CD4-positive, alpha-beta T cell treated with Interleukin-21 for 1 hour (primary cell): ENCODE data around the gene DCAF10.
"Not testable (repeated sequence)": the region's sequence is repeated elsewhere in the genome, so short reads cannot be mapped to it uniquely, and the experiment has no call there.

Experiments used
- DNase-seq: peaks from one replicate; pipeline ENCODE4 v3.0.0-alpha.2; 2020

DCAF10 gene

DNA sequence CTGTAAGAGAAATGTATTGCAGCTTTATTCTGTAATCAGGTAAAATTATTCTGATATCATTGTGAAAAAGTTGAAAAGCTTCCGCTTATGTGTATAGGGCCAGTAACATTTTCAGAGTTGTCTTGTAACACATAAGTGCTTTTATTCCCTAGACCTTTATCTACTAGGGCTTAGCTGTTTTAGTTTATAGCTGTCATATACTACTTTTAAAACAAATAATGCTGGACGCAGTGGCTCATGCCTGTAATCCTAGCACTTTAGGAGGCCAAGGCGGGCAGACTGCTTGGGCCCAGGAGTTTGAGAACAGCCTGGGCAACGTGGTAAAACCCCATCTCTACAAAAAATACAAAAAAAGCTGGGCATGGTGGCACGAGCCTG, 70.2 kb downstream of the DCAF10 start:
- DNase-seq: no peak

DNA sequence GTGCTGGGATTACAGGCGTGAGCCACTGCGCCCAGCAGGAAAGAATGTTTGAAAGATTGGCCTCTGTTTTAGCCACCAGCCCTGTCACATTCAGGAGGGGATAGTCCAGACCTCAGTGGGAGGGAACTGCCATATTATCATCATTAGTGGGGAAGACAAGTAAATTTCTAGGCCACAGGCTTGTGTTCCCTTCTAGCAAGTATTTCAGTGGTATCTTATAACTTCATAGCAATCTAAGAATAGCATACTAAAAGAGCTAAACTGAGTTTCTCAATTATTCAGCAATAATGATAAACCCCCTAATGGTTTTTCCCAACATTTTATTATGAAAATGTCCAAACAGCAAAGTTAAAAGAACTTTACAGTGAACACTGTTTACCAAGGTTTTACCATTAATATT, 73.4 kb downstream of the DCAF10 start:
- DNase-seq: no peak

DNA sequence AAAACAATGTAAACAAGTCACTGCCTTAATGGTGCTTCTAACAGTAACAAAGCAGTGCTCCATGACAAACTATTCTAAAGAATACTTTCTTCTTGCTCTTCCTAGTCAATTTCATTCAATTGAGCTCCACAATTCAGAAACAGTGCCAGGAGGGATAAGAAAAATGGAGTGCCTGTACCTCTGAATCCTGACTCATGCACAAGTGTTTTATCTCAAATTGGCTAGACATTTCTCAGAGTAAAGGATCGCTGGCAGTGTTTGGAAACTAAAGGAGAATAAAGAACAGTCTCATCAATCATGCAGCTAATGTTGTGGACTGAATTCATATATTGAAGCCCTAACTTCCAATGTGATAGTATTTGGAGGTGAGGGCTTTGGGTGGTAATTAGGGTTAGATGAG, 75.8 kb downstream of the DCAF10 start:
- DNase-seq: no peak

DNA sequence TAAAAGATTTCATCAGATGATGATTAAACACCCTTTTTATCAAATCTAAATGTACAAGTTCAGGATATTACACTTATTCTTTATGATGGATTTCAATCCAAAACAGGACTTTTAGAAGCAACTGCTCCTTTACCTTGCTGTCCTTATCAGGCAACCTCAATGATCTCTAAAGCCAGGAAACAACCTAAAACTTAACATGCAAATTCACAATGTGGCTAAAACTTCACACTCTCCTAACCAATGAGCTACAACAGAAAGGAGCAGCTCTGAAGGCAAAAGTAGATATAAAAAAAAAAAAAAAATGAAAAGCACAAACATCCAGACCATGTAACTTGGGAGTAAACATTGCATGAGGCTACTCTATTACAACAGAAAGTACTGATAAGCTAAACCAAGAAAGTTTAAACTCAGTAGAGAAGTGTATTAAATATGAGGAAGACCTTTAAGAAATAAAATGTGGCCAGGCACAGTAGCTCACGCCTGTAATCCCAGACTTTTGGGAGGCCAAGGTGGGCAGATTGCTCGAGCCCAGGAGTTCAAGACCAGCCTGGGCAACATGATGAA, 80.4 kb downstream of the DCAF10 start:
- no peak for DNase-seq

DNA sequence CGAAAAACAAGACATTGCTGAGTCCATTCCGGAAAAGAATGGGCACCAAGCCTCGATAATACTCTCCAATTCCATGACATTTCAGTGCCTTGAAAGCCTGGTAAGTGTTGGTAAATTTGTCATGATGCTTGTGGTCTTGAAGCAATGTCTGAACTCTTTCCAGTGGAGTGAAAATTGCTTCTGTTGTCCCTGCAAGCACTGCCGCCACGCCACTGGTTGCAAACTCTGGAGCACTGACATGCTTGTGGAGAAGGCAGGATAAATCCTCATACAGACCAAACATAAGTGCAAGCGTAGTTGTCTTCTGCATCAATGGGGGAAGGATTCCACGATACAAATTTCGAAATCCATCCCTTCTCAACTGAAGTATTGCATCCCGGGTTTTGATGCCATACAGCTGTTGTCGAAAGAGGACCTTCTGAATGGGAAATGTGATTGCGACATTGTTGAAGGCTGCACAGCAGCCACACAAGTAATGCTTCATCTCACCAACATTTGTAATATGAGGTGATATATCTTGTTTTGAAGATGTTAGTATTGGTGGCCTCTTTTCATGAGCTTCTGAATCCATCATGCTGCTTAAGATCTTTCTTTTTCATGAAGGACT, 87.5 kb downstream of the DCAF10 start:
- not testable (repeated sequence) for DNase-seq

DNA sequence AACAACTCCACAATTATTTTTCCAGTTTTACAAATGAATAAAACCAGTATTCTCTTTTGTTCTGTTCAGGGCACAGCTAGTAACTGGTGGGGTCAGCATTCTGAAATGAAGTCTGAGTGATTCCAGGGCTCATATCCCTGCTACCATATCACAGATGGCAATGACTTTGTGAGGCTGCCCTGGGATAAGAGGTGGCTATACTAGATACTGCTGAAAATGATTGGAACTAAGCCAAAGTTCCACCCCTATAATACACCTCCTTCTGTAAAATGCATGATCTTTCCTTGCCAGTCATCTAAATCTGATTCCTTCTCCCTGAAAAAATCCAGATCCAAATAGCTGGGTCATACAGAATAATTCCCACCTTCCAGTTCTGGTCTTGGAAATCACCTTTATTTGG, 88.9 kb downstream of the DCAF10 start:
- DNase-seq: no peak

DNA sequence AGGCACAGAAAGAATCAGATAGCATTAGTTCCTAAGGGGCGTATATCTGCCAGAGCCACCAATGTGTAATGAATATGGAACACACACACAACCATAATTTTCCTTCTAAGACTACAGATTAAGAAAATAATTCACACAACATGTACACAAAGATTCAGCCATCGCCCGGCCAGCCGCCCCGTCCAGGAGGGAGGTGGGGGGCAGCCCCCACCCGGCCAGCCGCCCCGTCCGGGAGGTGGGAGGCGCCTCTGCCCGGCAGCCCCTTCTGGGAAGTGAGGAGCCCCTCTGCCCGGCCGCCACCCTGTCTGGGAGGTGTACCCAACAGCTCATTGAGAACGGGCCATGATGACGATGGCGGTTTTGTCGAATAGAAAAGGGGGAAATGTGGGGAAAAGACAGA, 90.4 kb downstream of the DCAF10 start:
- not testable (repeated sequence) for DNase-seq

DNA sequence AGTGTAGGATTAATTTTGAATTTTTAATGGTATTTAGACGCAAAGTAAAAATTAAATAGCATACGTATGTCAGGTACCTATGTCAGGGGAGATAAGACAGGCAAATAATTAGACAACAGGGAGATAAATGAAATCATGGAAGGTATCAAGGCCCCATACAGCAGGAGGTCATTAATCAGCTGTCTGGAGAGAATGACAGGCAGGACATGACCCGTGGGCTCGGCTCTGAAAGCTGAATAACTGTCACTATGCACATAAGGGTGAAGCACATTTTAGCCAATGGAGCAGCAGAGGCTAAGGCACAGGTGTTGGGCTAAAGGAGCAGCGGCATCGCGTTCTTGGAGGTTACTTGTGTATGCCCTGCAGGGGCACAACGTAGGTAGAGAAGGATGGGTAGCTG, 91.5 kb downstream of the DCAF10 start:
- DNase-seq: no peak

DNA sequence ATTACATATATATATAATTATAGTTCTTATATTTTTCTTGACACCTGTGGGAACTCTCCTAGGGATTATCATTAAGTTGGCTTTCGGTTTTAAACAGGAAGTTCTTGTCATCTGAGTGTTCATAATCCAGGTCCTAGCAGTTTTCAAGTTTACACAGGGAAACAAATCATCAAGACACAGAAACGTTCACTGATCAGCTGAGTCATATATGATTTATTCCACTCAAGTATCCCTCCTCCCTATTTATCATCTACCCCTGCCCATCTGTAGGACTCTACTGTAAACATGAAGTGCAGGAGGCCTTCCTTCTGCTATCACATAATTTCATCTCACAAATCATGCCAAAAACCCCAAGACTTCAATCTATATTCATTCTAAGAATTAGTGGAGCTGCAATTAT, 97.1 kb downstream of the DCAF10 start:
- DNase-seq: no peak

DNA sequence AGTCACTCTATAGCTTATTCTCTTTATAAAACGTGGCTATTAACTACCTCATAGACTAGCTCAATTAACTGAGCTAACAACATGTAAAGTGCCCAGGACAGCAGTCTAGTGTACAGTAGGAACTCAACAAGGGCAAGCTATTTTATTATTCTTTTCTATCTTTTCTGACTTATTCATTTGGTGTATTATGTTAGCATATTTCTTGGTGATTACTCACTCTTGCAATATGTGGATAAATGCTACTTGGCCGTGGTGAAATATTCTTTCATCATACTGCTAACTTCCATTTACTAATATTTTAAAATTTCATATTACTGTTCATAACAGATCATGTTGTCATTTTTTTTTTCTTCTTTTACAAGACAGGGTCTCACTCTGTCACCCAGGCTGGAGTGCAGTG, 98.4 kb downstream of the DCAF10 start:
- no peak for DNase-seq

DNA sequence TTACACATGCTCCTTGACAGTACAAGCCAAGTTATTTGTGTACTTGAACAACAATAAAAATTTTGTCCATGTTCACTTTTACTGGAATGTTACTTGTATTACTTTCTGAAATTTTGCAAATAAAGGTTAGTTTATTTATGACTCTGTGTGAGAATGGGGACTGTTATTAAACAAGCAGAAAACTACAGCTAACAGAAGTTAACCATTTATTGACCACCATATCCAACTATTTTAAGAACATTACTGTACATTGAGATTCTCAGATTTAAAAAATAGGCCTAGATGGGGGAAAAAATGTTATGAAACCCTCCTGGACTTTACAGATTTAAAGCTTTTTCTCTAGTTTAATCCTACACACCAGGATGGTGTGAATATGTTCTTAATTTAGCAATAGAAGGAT, 101.5 kb downstream of the DCAF10 start:
- DNase-seq: no peak

DNA sequence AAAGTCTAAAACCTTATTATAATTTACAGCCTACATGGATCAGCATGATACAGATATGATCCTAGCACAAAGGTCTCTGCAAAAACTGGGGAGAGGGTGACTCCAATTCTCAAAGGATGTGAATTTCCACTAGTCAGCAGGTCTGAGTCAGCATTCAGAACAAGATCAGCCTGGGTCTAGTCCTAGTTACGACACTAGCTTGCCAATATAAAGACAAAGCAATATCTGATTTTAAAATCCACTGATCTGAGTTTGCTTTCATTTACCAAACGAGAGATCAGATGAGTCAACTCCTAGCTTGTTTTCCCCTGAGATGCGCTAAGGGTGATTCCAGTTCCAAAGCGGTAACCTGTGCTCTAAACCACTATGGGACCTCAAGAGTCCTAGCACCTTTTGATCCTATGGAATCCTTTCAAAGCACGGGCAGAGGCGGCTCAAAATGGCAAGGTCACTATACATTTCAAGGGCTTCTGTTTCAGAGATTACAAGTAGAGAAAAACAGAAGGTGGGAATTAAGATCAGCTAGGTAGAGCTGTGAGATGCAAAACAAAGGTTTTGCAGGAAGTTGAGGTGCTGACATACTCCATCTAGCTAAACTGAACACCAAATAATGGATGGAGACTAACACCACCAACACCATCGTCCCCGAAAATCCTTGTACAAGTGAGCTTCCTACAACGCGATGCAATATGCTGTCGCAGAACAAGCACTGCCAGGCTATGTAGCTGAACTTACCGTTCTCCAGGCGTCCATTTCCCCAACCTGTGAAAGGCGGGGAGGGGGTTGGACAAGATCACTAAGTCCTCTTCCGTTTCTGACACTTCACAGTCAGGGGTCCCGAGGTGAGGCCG, 102.4 kb downstream of the DCAF10 start:
- DNase-seq: no peak

DNA sequence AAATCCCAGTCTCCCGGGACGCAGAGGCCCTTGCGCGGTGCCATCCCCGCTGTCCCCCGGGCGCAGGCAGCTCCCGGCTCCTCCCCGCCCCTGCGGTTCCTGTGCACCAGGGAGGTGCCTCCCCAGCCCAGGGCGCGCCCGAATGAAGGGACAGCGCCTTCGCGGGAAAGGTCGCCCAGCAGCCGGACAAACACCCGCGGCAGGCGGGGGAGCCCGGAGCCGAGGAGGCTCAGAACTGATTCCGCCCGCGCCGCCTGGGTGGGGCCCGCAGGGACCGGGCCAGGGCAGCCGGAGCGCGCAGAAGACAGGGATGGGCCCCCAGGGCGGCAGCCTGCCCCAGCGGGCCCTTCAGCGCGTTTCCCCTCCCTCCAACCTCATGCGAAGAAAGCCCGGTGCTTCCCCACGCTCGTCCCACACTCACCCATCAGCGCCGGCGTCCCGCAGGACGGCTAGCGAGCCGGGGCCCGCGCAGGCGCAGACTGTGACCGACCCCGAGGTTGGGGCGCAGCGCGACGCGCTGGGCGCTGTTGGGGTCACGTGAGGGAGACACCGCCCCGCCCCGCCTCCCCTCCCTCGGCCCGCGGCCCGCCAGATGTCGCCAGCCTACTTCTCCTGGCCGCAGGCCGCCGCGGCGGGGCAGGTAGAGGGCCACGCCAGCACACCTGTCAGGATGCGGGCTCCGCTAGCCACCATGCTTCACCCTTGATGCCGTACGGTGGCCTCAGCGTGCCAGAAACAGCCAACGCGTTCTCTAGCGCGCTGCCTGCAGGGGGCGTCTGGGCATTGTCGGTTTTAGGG, 103.2 kb downstream of the DCAF10 start, which contains the start of gene SLC25A51:
Gene SLC25A51, minus strand, starts transcription at position 481 of the 798 bp plus-strand sequence. CDS start 15,577 bp downstream, outside the sequence.
- DNase-seq: peak; percentile 97

DNA sequence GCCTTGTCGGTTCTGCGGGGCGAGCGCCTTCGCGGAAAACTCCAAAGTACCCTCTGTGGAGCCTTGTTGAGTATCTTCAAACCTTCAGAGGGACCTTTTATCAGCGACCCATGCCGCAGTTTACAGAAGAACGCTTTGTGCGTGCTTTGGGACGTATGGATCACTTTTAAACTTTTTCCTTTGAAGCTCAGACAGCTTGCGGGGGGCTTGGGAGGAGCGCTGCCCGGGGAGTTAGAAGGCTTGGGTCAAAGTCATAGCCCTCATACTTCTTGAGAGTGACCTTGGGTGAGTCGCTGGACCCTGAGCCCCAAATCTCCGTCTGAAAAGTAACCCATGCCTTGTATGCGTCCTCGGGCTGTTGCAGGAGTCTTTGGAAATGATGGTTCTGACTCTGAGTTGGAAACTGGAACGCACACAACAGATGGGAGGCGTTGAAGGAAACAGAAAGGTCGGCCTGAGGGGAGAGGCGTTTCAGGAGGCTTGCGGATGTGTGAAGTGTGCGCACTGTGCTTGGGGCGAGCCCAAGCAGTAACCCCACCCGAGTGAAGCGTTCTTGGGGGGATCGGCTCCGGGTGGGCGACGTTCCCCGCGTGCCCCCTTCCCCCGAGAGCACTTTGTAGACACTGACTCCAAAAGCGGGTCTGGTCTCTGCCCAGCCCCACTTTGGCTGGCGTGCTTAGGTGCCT, 104.0 kb downstream of the DCAF10 start:
- no peak for DNase-seq

DNA sequence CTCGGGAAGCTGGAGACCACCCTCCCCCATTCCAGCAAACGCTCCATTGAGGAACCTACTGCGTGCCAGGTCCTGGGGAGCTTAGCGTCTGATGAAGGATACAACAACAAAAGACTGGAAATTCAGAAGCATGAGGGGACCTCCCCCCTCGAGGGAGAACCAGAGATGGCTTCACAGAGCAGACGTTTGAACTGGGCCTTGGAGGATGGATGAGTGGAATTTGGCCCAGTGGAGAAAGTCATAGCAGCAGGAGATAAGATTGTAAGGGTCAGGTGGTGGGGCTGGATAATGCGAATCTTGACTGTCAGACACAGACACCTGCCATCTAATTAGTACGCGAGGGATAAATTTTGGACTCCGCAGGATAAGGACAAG, 104.5 kb downstream of the DCAF10 start:
- DNase-seq: no peak

DNA sequence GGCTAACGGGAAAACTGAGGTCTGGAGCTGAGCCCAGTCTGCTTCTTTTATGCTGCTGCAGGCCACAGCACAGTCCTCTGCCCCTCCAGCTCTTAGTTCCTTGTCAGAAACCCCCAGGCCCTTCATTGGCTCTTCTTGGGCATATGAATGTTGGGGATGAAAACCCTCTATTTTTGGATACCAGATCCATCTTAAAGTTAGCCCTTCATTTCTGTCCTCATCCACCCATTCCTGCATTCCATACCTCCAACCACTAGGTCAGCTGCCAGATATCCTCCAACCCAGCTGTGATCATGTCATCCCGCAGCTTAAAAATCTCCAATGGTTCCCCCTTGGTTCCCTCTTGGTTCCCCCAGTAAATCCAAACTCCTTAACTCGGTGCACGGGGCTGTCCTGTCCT, 105.2 kb downstream of the DCAF10 start:
- no peak for DNase-seq

DNA sequence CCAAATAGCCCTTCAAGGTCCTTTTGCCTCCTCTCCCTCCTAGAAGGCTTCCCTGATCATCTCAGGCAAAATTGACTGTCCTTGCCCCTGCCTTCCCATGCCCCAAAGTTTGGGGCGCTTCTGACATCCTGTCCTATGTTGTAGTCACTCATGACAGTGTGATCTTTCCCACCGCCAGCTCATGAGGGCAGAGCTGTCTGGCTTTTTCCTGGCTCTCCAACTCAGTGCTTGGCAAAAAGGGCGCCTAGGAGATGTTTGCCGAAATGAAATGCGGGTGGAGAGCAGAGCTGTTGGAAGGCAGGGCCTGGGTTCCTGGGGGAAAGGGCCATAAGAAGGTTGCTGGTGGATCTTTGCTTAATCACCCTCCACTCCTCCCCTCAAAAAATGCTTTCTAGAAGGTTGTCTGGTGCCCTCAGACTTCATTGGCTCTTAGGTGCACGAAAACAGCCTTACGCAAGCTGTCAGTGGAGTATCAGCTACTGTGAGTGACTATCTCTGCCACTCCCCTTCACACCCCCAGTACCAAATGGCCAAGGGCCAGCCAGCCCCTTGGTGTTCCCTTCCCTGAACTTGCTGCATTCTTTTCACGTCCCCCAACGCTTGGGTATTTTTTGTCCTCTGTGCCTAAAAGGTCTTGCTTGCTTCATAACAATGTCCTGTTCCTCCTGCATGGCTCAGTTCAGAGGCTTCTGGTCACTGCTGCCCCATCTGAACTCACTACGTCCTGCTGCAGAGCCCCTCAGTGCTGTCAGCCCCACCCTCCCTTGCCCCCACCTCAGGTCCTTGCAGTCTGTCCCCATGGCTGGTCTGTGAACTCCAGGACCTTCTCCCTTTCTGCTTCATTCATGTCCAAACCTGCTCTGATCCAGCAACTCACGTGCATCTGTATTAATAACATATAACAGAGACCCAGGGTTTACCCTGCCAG, 106.0 kb downstream of the DCAF10 start:
- no peak for DNase-seq

DNA sequence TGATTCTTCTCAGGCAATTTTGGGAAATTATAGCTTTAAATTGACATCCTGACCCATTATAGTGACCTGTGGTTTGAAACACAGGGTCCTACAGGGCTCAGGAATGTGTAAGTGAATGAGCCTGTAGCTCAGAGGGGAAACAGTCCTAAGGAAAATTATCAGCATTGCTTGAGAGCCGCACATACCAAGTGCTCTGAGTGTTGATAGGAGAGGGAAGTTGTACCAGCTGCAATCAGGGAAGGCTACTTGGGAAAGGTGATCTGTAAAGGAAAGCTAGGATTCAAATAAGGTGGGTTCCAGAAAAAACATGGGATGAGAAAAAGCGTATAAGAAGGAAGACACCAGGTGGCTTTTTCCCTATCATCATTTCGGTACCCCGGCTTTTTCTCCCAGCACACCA, 107.7 kb downstream of the DCAF10 start:
- no peak for DNase-seq

DNA sequence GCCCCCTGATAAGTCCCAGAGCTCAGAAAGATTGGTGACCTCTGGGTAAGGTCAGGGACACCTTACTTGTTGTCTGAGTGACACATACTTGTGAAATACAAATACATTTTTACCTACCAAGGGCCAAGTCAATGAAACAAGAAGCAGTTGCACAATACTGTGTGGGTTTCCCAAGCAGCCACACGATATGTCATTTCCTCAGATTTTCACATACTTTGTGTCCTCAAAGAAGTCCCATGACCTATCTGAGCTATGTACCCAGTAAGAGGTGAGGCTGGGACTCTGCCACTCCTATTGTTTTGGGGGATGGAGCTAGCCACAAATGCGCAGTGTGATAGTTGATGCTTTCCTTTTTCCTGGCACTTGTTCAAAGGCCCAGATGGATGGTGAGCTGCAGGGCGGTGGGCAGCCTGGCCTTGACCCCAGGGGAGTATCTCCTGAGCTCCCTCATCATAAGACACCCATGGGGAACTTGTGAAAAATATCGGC, 108.1 kb downstream of the DCAF10 start:
- DNase-seq: peak; percentile 8

DNA sequence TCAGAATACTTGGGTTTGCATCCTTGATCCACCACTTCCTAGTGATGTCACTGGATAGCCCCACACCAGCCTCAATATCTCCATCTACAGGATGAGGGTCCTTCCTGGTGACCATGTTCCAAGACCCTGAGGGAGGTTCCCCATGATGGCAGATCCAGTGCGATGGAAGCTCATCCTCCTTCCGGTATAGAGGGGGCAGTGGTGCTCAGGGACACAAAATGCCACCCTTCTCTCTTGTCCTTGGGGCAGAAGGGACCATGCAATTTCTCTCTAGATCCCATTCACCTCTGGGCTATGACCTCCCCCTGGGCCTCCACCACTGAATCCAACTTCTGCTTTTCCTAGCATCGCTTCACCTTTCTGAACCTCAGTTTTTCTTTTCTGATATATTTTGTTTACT, 108.7 kb downstream of the DCAF10 start:
- no peak for DNase-seq

DNA sequence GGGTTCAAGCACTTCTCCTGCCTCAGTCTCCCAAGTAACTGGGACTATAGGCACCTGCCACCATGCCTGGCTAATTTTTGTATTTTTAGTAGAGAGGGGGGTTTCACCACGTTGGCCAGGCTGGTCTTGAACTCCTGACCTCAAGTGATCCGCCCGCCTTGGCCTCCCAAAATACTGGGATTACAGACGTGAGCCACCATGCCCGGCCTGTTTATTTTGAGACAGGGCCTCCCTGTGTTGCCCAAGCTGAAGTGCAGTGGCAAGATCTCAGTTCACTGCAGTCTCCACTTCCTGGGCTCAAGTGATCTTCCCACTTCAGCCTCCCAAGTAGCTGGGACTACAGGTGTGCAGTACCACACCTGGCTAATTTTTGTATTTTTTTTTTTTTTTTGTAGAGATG, 109.2 kb downstream of the DCAF10 start:
- not testable (repeated sequence) for DNase-seq

DNA sequence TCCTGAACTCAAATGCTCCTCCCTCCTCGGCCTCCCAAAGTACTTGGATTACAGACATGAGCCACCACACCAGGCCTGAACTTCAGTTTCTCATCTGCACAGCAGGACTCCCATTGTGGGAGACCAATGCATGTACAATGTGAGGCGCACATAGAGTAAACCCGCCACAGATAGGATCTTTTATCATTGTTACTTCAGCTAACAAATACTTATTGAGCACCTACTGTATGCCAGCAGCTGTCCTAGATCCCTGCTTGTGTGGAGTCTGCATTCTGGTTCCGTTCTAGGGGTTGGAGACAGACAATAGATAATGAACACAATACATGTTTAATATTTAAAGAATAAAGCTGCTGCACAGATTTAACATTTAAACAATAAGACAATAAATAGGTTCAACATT, 109.7 kb downstream of the DCAF10 start:
- no peak for DNase-seq
